ENCODE measurements around the gene UBAP1.
"Not testable (repeated sequence)": the region's sequence is repeated elsewhere in the genome, so short reads cannot be mapped to it uniquely, and the experiment has no call there.

UBAP1 gene

GRCh38 chr9:34220218-34220617 lies 41.4 kb downstream of the UBAP1 start:
- DNase-seq (ENCODE audit: low spot score): no peak
- H3K4me1 ChIP-seq (ENCODE audit: insufficient read depth, poor library complexity, severe bottlenecking): peaks cover 6% of the 10 kb centered on the region

DNA sequence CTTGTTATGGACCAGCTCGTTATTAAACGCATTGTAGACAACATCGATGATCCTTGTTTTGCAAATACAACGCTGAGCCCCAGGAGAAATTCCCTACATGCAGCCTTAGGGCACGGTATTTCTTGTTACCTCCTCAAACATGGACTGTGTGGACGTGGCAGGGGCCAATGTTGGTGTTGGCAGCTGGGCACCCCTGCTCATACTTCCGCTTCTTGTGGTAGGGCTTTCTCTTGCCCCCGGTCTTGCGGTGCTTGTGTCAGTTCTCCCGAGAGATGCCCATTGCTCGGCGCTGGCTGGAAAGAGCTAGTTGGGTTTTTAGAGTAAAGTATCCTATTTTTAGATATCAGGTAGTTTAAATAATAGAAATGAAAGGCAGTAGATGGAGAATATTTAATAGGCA lies 45.5 kb downstream of the UBAP1 start:
- H3K4me1 ChIP-seq (ENCODE audit: insufficient read depth, poor library complexity, severe bottlenecking): peaks cover 6% of the 10 kb centered on the region
- no peak for DNase-seq (ENCODE audit: low spot score)
- no peak for TF ChIP-seq CTCF (IDR thresholded peaks at IDR 0.05; ENCODE audit: poor library complexity, severe bottlenecking)
- H3K36me3 ChIP-seq (ENCODE audit: low read depth): peaks cover 30% of the 10 kb centered on the region
- no peaks in the 10 kb centered on the region for H3K27me3 ChIP-seq (ENCODE audit: insufficient read depth, poor library complexity, severe bottlenecking)
- no peak for ATAC-seq (ENCODE audit: low read depth)
- no peak overlapping the region for H3K4me3 ChIP-seq (ENCODE audit: severe bottlenecking)
- no peak overlapping the region for H3K27ac ChIP-seq (ENCODE audit: poor library complexity, severe bottlenecking)
- H3K9me3 ChIP-seq (ENCODE audit: severe bottlenecking): no peaks in the 10 kb centered on the region

More at GRCh38 chr9:34220218-34220617, 41.4 kb downstream of the UBAP1 start:
- Histone ChIP-seq H3K4me3 (ENCODE audit: severe bottlenecking) (no peak overlapping the region), H3K27ac (ENCODE audit: poor library complexity, severe bottlenecking) (no peak overlapping the region), H3K27me3 (ENCODE audit: insufficient read depth, poor library complexity, severe bottlenecking) (no peaks in the 10 kb centered on the region), H3K9me3 (ENCODE audit: severe bottlenecking) (no peaks in the 10 kb centered on the region), H3K36me3 (ENCODE audit: low read depth) (peaks cover 14% of the 10 kb centered on the region)
- no peak for ATAC-seq (ENCODE audit: low read depth)
- TF ChIP-seq CTCF (IDR thresholded peaks at IDR 0.05; ENCODE audit: poor library complexity, severe bottlenecking): no peak

GRCh38 chr9:34226144-34226760 lies 47.4 kb downstream of the UBAP1 start:
- H3K36me3 ChIP-seq (ENCODE audit: low read depth): peaks cover 41% of the 10 kb centered on the region
- not testable (repeated sequence) for H3K4me1 ChIP-seq (ENCODE audit: insufficient read depth, poor library complexity, severe bottlenecking); H3K4me3 ChIP-seq (ENCODE audit: severe bottlenecking); DNase-seq (ENCODE audit: low spot score); ATAC-seq (ENCODE audit: low read depth); H3K27me3 ChIP-seq (ENCODE audit: insufficient read depth, poor library complexity, severe bottlenecking); H3K27ac ChIP-seq (ENCODE audit: poor library complexity, severe bottlenecking); H3K9me3 ChIP-seq (ENCODE audit: severe bottlenecking)

DNA sequence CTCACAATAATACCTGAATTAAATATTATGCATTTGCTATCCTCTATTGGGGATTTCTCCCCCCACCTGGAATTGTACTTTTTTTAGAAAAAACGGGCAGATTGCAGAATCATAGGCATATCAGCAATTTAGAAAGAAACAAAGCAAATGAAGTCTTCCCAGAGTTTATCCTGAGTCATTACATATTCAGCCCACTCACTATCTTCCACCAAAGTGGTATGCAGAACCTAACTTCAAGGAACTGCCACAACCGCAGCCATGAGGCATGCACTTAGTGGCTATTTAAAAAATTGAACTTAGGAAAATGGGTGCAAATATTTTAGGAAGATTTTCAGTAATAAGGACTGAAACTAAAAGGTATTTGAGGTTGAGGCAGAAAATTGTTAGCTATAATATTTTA lies 48.6 kb downstream of the UBAP1 start:
- H3K9me3 ChIP-seq (ENCODE audit: severe bottlenecking): no peaks in the 10 kb centered on the region
- H3K27me3 ChIP-seq (ENCODE audit: insufficient read depth, poor library complexity, severe bottlenecking): no peaks in the 10 kb centered on the region
- ATAC-seq (ENCODE audit: low read depth) (no peak), DNase-seq (ENCODE audit: low spot score) (no peak)
- no peak overlapping the region for H3K4me3 ChIP-seq (ENCODE audit: severe bottlenecking)
- H3K4me1 ChIP-seq (ENCODE audit: insufficient read depth, poor library complexity, severe bottlenecking): no peaks in the 10 kb centered on the region
- H3K27ac ChIP-seq (ENCODE audit: poor library complexity, severe bottlenecking): no peak overlapping the region
- peaks cover 36% of the 10 kb centered on the region for H3K36me3 ChIP-seq (ENCODE audit: low read depth)
- TF ChIP-seq CTCF (IDR thresholded peaks at IDR 0.05; ENCODE audit: poor library complexity, severe bottlenecking): no peak

GRCh38 chr9:34230556-34230955 lies 51.7 kb downstream of the UBAP1 start:
- Histone ChIP-seq H3K36me3 (ENCODE audit: low read depth) (peaks cover 53% of the 10 kb centered on the region), H3K9me3 (ENCODE audit: severe bottlenecking) (no peaks in the 10 kb centered on the region), H3K4me3 (ENCODE audit: severe bottlenecking) (no peak overlapping the region), H3K27me3 (ENCODE audit: insufficient read depth, poor library complexity, severe bottlenecking) (no peaks in the 10 kb centered on the region), H3K27ac (ENCODE audit: poor library complexity, severe bottlenecking) (no peak overlapping the region), H3K4me1 (ENCODE audit: insufficient read depth, poor library complexity, severe bottlenecking) (no peaks in the 10 kb centered on the region)
- DNase-seq (ENCODE audit: low spot score) (no peak), ATAC-seq (ENCODE audit: low read depth) (no peak)
- TF ChIP-seq CTCF (IDR thresholded peaks at IDR 0.05; ENCODE audit: poor library complexity, severe bottlenecking): no peak

Data from RWPE2 (cell line).